Measurements from ENCODE around the gene PNP.

DNA sequence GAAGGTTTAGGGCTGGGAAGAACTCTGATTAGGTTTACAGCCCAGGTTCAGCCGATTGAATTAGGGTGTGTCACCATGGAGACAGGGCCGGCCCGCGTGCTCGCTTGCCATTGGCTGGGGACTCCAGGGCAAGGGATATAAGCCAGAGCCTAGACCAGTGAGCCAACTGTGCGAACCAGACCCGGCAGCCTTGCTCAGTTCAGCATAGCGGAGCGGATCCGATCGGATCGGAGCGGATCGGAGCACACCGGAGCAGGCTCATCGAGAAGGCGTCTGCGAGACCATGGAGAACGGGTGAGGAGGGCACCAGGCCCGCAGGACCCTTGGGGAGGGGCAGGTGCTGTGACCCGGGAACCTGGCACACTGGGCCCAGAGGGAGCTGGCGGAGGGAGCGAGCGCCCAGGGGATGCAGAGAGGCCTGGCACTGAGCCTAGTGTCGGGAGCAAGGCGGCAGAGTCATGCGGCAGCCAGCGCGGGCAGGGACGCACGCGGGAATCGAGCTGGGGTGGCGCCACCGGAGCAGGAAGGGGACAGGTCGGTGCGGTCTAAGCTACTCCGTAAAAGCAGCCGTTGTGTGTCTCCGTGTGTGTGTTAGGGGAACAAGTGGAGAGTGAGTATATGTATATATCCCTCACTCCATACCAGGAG lies at the start of gene PNP:
- no peak for TF ChIP-seq ZFP3 (CRISPR knock-in tag; IDR thresholded peaks at IDR 0.05)
- no peak for TF ChIP-seq BACH2 (CRISPR knock-in tag; IDR thresholded peaks at IDR 0.05; ENCODE audit: borderline replicate concordance)
- TF ChIP-seq ARNTL (CRISPR knock-in tag; IDR thresholded peaks at IDR 0.05; ENCODE audit: borderline replicate concordance, low read depth) = no peak
- TF ChIP-seq, protein P1, sequence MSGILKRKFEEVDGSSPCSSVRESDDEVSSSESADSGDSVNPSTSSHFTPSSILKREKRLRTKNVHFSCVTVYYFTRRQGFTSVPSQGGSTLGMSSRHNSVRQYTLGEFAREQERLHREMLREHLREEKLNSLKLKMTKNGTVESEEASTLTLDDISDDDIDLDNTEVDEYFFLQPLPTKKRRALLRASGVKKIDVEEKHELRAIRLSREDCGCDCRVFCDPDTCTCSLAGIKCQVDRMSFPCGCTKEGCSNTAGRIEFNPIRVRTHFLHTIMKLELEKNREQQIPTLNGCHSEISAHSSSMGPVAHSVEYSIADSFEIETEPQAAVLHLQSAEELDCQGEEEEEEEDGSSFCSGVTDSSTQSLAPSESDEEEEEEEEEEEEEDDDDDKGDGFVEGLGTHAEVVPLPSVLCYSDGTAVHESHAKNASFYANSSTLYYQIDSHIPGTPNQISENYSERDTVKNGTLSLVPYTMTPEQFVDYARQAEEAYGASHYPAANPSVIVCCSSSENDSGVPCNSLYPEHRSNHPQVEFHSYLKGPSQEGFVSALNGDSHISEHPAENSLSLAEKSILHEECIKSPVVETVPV (CRISPR knock-in tag; IDR thresholded peaks at IDR 0.05) = no peak
- TF ChIP-seq RARB (CRISPR knock-in tag; IDR thresholded peaks at IDR 0.05) = no peak

Data from SK-N-SH treated with all-trans-retinoic acid at 6 μM for 48 hours (cell line).